Activated naive CD4-positive, alpha-beta T cell treated with anti-CD3 and anti-CD28 coated beads, Interleukin-2, amount 50 U/mL, for 24 hours (primary cell): ENCODE measurements around the gene BLMH.
"Not testable (repeated sequence)": the region's sequence is repeated elsewhere in the genome, so short reads cannot be mapped to it uniquely, and the experiment has no call there.

Experiments used
- H3K27ac Mint-ChIP-seq: one replicate; pipeline ENCODE4 v1.8.0; 2021; ENCODE audit warnings: mild to moderate bottlenecking, mixed read lengths
- H3K27me3 Mint-ChIP-seq: one replicate; pipeline ENCODE4 v1.8.0; 2021; ENCODE audit warnings: mixed read lengths
- H3K36me3 Mint-ChIP-seq: one replicate; pipeline ENCODE4 v1.8.0; 2021; ENCODE audit warnings: mixed read lengths
- H3K4me1 Mint-ChIP-seq: one replicate; pipeline ENCODE4 v1.8.0; 2021; ENCODE audit warnings: mixed read lengths
- H3K4me3 Mint-ChIP-seq: one replicate; pipeline ENCODE4 v1.8.0; 2021; ENCODE audit warnings: mild to moderate bottlenecking, mixed read lengths
- H3K9me3 Mint-ChIP-seq: one replicate; pipeline ENCODE4 v1.8.0; 2021; ENCODE audit warnings: mixed read lengths

Gene BLMH

DNA sequence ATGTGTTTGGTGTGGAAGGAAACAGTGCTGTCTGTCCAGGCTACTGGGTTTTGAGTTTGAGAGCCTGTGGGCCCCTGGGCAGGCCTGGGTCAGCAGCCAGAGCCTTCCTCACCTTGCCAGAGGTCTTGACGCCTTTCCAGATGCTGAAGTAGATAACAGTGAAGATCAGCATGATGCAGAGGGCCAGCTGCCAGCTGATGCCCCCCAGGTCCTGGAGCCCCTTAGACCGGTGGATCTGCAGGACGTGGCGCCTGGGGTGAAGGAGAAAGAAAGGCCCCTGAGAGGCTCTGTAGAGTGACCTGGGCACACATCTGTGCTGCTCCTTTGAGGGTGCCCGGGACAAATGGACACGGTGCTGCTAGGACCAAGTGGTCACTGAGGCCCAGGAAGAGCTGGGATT lies 74.7 kb downstream of the BLMH start:
- H3K4me1 Mint-ChIP-seq, result no peaks in the 10 kb centered on the region
- no peak overlapping the region for H3K27ac Mint-ChIP-seq
- no peaks in the 10 kb centered on the region for H3K9me3 Mint-ChIP-seq
- no peaks in the 10 kb centered on the region for H3K27me3 Mint-ChIP-seq
- no peak overlapping the region for H3K4me3 Mint-ChIP-seq
- no peaks in the 10 kb centered on the region for H3K36me3 Mint-ChIP-seq

DNA sequence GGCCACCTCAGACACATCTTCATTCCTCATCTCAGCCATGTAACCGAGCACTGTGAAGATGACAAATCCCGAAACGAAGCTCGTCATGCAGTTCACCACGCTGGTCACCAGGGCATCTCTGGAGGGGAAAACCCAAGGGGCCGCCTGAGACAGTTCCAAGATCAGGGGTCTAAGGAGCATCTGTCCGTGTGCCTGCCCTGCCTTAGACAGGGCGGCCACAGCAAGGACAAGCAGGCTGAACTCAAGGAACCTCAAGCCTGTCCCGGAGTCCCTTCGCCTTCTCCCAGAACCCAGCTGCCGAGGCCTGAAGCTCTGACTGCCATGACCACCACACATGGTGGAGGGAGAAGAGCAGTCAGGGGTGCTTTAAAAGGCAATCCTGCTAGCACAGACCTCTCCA lies 79.0 kb downstream of the BLMH start:
- H3K27ac Mint-ChIP-seq, result no peak overlapping the region
- no peaks in the 10 kb centered on the region for H3K27me3 Mint-ChIP-seq
- no peaks in the 10 kb centered on the region for H3K4me1 Mint-ChIP-seq
- H3K9me3 Mint-ChIP-seq, result no peaks in the 10 kb centered on the region
- no peak overlapping the region for H3K4me3 Mint-ChIP-seq
- no peaks in the 10 kb centered on the region for H3K36me3 Mint-ChIP-seq

DNA sequence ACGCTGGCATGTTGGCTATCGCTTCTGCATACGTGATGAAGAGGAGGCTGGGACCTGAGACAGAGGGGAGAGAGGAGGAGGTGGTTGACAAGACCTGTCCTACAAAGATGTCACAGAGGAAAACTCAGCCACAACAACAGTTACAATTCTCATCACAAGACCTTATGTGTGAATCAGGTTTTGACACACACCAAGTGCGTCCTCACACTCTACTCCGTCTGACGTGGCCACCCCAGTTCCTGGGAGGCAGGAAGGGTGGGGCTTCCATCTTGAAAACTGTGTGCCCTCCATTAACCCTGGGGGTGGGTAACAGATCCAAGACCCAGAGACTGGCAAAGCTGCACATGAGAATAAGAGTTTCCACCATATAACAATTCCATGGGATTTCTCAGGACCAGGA lies 80.4 kb downstream of the BLMH start:
- no peaks in the 10 kb centered on the region for H3K36me3 Mint-ChIP-seq
- no peaks in the 10 kb centered on the region for H3K9me3 Mint-ChIP-seq
- H3K4me1 Mint-ChIP-seq, result no peaks in the 10 kb centered on the region
- no peak overlapping the region for H3K27ac Mint-ChIP-seq
- H3K27me3 Mint-ChIP-seq, result no peaks in the 10 kb centered on the region
- H3K4me3 Mint-ChIP-seq, result no peak overlapping the region

DNA sequence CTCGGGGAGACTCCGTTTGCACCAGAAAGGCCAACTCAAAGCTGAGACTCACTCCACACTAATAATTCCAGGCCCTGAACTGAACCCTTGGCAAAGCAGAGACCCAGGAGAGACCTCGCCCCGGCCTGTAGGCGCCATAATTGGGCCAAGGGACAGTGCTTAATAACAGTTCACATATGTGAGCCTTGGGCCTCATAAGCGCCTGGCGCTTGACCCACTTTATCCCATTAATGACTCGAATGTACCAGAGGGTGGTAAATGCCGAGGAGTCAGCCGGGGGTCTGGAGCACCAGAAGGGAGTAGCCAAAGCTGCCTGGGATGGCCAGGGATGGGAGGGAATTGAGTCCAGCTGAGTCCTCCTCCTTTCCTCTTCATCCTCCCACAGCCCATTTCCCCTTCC lies 80.8 kb downstream of the BLMH start:
- no peaks in the 10 kb centered on the region for H3K36me3 Mint-ChIP-seq
- no peaks in the 10 kb centered on the region for H3K4me1 Mint-ChIP-seq
- no peaks in the 10 kb centered on the region for H3K9me3 Mint-ChIP-seq
- H3K27me3 Mint-ChIP-seq, result no peaks in the 10 kb centered on the region
- no peak overlapping the region for H3K4me3 Mint-ChIP-seq
- H3K27ac Mint-ChIP-seq, result no peak overlapping the region

DNA sequence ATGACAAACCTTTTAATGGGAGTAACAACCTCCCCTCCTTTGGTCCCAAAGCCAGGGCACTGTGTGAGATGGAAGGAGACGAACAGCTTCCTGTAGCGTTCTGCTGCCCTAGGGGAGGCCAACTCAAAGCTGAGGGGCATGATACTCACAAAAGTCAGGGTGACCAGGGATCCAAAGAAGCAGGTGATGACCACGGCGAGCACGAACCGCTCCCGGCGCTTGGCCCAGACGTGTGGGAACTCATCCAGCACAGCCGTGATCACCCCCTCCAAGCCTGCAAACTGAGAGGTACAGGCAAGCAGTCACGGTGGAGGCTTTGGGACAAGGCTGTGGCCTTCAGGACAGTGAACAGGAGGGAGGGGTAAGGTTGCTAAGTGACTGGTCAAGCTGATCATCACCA lies 81.4 kb downstream of the BLMH start:
- Mint-ChIP-seq H3K4me1 (no peaks in the 10 kb centered on the region), H3K4me3 (no peak overlapping the region), H3K36me3 (no peaks in the 10 kb centered on the region), H3K9me3 (no peaks in the 10 kb centered on the region), H3K27ac (no peak overlapping the region), H3K27me3 (no peaks in the 10 kb centered on the region)

DNA sequence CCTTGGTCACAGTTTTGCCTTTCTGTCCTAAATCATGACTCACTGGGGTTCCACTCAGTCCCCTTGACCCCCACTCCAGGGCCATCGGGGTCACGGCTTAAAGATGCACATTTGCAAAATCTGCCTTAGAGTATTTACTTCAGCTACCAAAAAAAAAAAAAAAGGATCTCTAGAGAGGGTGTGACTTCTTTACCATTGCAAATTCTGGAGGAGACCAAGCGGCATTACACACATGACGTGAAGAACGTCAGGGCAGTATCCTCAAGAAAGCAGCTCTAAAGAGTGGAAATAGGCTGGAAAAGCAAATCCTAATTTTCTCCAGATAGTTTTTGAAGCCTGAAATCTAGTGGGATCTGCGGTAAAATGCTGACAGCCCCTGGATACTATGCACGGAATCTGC lies 81.8 kb downstream of the BLMH start:
- Mint-ChIP-seq H3K9me3 (no peaks in the 10 kb centered on the region), H3K4me3 (no peak overlapping the region), H3K4me1 (no peaks in the 10 kb centered on the region), H3K36me3 (no peaks in the 10 kb centered on the region), H3K27ac (no peak overlapping the region), H3K27me3 (no peaks in the 10 kb centered on the region)

DNA sequence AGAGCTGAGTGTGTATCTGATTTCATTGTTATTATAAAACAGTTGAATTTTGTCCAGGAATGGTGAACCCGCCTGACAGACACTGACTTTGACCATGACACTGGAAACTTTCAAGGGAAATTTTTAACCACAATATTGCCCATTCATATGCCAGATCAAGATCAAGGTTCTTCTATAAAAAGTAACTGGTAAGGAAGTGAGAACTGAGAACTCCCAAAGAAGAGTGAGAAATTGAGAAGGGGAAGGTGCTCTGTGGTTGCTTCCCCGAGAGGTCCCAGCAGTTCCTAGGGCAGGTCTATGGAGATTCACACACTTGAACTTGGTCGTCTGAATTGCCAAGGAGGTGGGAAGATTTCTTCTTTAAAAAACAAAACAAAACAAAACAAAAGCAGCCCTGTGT lies 83.5 kb downstream of the BLMH start:
- H3K9me3 Mint-ChIP-seq, result no peaks in the 10 kb centered on the region
- H3K27ac Mint-ChIP-seq, result no peak overlapping the region
- no peaks in the 10 kb centered on the region for H3K36me3 Mint-ChIP-seq
- no peak overlapping the region for H3K4me3 Mint-ChIP-seq
- H3K4me1 Mint-ChIP-seq, result no peaks in the 10 kb centered on the region
- peaks cover 2% of the 10 kb centered on the region for H3K27me3 Mint-ChIP-seq

DNA sequence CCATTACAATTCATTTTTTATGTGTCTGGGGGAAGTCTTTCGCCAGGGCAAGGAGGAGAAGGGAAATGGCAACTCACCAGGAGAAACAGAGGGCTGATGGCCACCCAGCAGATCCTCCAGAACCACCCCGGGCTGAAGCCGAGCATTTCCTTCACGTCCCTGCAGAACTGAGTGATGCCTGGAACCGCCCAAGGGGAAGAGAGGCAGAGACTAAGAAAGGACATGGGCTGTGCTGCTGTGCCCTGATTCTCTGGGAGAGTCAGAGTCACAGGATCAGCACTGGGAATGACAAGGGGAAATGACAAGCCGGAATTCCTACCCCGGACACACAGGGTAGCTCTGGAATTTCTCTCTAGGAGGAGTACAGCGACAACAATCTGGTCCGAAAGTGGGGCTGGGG lies 84.1 kb downstream of the BLMH start:
- no peaks in the 10 kb centered on the region for H3K9me3 Mint-ChIP-seq
- H3K36me3 Mint-ChIP-seq, result no peaks in the 10 kb centered on the region
- H3K27me3 Mint-ChIP-seq, result peaks cover 2% of the 10 kb centered on the region
- no peaks in the 10 kb centered on the region for H3K4me1 Mint-ChIP-seq
- H3K27ac Mint-ChIP-seq, result no peak overlapping the region
- no peak overlapping the region for H3K4me3 Mint-ChIP-seq

DNA sequence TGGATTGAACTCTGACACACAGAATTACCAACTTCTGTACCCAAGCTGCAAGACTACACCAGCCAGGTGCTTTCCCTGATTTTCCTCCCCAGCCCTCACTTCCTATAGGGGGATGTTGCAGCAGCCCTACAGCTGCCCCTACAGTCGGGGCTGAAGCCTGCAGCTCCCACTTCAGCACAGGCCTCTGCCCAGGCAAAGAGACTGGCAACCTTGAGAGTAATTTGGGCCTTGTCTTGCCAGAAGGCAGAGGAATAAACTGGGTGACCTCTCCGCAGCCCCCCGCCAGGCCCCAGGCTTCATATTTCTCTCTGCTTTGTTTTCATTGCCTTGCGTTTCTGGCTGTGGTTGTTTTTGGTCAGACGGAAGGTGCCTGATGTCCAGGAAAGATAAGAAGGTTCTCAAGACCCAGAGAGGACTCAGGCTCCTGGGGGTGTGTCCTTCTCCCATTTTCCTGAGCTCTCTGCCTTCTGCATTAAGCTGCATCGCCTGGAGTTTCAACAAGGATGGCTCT lies 88.2 kb downstream of the BLMH start:
- H3K27ac Mint-ChIP-seq, result no peak overlapping the region
- no peaks in the 10 kb centered on the region for H3K9me3 Mint-ChIP-seq
- H3K4me1 Mint-ChIP-seq, result no peaks in the 10 kb centered on the region
- no peak overlapping the region for H3K4me3 Mint-ChIP-seq
- H3K36me3 Mint-ChIP-seq, result no peaks in the 10 kb centered on the region
- peaks cover 4% of the 10 kb centered on the region for H3K27me3 Mint-ChIP-seq

DNA sequence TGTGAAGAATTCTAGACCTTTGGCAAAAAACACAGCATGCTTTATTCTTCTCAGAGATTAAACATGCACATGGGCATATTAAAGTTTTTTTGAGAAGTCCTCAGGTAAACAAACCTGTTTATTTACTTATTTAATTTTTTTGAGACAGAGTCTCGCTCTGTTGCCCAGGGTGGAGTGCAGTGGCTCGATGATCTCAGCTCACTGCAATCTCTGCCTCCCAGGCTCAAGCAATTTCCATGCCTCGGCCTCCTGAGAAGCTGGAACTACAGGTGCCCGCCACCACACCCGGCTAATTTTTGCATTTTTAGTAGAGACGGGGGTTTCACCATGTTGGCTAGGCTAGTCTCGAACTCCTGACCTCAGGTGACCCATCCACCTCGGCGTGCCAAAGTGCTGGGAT lies 91.1 kb downstream of the BLMH start:
- not testable (repeated sequence) for H3K27ac Mint-ChIP-seq, H3K9me3 Mint-ChIP-seq, H3K27me3 Mint-ChIP-seq, H3K4me3 Mint-ChIP-seq, H3K4me1 Mint-ChIP-seq, H3K36me3 Mint-ChIP-seq

DNA sequence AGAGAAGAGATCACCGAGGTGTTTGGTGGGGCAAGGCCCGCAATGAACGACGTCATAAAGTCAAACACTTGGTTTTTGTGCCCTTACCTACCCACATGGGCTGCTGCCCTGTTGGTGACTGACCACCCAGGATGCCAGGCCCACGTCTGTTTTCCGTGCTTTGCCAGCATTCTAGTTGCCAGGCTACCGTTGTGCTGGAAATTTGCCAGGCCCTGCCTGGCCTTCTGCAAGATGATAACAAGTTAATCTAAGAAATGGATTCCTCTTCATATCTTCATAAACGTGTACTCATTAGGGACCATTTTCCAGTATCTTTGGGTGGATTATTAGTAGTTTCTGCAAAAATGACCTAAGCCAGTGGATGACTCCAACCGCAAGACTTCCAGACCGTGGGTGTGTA lies 91.6 kb downstream of the BLMH start:
- Mint-ChIP-seq H3K4me3 (no peak overlapping the region), H3K27ac (no peak overlapping the region), H3K9me3 (no peaks in the 10 kb centered on the region), H3K4me1 (no peaks in the 10 kb centered on the region), H3K36me3 (no peaks in the 10 kb centered on the region), H3K27me3 (peaks cover 4% of the 10 kb centered on the region)

DNA sequence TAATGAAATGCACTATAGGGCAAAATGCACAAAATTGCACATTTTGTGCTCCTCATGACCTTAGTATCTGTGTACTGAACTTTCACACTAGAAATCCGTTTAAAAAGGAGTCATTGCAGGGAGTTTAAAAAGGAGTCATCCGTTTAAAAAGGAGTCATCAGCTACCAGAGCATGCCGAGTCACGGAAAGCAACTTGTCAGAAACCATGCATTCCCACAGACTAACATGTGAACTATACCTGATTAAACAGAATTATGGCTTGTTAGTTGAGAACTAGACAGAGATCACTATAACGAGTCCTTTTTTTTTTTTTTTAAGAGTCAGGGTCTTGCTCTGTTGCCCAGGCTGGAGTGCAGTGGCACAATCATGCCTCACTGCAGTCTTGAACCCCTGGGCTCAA lies 92.1 kb downstream of the BLMH start:
- H3K27me3 Mint-ChIP-seq, result peaks cover 4% of the 10 kb centered on the region
- no peaks in the 10 kb centered on the region for H3K4me1 Mint-ChIP-seq
- H3K36me3 Mint-ChIP-seq, result no peaks in the 10 kb centered on the region
- no peak overlapping the region for H3K4me3 Mint-ChIP-seq
- H3K27ac Mint-ChIP-seq, result no peak overlapping the region
- no peaks in the 10 kb centered on the region for H3K9me3 Mint-ChIP-seq
